HG03175 (cell line): Measurements from ENCODE around the gene EBF3.
"Not testable (repeated sequence)": the region's sequence is repeated elsewhere in the genome, so short reads cannot be mapped to it uniquely, and the experiment has no call there.

Experiments
- ATAC-seq: cut with Tn5 transposase; IDR thresholded peaks from one replicate; pipeline ENCODE4 v1.9.1; 2021; ENCODE audit warnings: mild to moderate bottlenecking, moderate library complexity; ENCODE audit not compliant: unreplicated experiment

Gene EBF3

GRCh38 chr10:129929343-129930292 is 34.5 kb downstream of the EBF3 start:
- no peak for ATAC-seq

- no peak for ATAC-seq
These were observed 36.5 kb downstream of the EBF3 start for GRCh38 chr10:129927351-129928120.

- no peak for ATAC-seq
These were observed 37.7 kb downstream of the EBF3 start for GRCh38 chr10:129926066-129927055.

- ATAC-seq, result no peak
These were observed 39.5 kb downstream of the EBF3 start for GRCh38 chr10:129924375-129925085.

- ATAC-seq, result no peak
These were observed 41.4 kb downstream of the EBF3 start for GRCh38 chr10:129922598-129923123.

GRCh38 chr10:129921801-129922597 is 42.1 kb downstream of the EBF3 start:
- ATAC-seq, result no peak

GRCh38 chr10:129921065-129921670 is 42.9 kb downstream of the EBF3 start:
- no peak for ATAC-seq

- ATAC-seq, result not testable (repeated sequence)
These were observed 43.9 kb downstream of the EBF3 start for GRCh38 chr10:129920187-129920586.

GRCh38 chr10:129919358-129919757 is 44.7 kb downstream of the EBF3 start:
- no peak for ATAC-seq

GRCh38 chr10:129918836-129919235 is 45.2 kb downstream of the EBF3 start:
- no peak for ATAC-seq

GRCh38 chr10:129918401-129918800 is 45.7 kb downstream of the EBF3 start:
- ATAC-seq, result no peak

- ATAC-seq, result no peak
These were observed 46.1 kb downstream of the EBF3 start for GRCh38 chr10:129917936-129918335.

GRCh38 chr10:129916506-129916995 is 47.5 kb downstream of the EBF3 start:
- ATAC-seq, result no peak

- ATAC-seq, result no peak
These were observed 48.3 kb downstream of the EBF3 start for GRCh38 chr10:129915526-129916378.

GRCh38 chr10:129914960-129915359 is 49.1 kb downstream of the EBF3 start:
- no peak for ATAC-seq

- no peak for ATAC-seq
These were observed 49.8 kb downstream of the EBF3 start for GRCh38 chr10:129914153-129914855.
